ENCODE data around the gene NRXN3. TPM values are rescaled to one million over a fixed set of nuclear protein-coding genes. Genes with fewer than 3 reads are reported as not detected.

The NRXN3 gene
- total RNA-seq, 1 experiment from 2014 or later: not detected

GRCh38 chr14:79740066-79740601, 1570.0 kb downstream of the NRXN3 start:
- no peak for ATAC-seq
- no peak for DNase-seq (ENCODE audit: low read depth, low spot score)
- no peaks in the 10 kb centered on the region for H3K27me3 ChIP-seq (ENCODE audit: control insufficient read depth, insufficient read depth, low read length)
- intact Hi-C loops (cut with micrococcal nuclease; ENCODE audit: unreplicated experiment) (no loop called here), in situ Hi-C loops (cut with HindIII; ENCODE audit: low pct_unique_long_range_greater_than_20kb, low sequenced_read_pairs) (no loop called here)
- BruUV-seq (replicated peaks): no TSS peak
- TF ChIP-seq REST (IDR thresholded peaks at IDR 0.05; ENCODE audit: insufficient read depth in 1 of 2, low read depth in 2 of 2, low read length in 1 of 2) (no peak), SIN3A (IDR thresholded peaks at IDR 0.05; ENCODE audit: borderline replicate concordance, insufficient read depth, low read depth, low read length) (no peak), POLR2AphosphoS5 (IDR thresholded peaks at IDR 0.05; ENCODE audit: low read depth, low read length) (no peak), TCF7L2 (IDR thresholded peaks at IDR 0.05; ENCODE audit: low read depth, low read length) (no peak), CTCF (IDR thresholded peaks at IDR 0.05) (no peak)
- H3K4me1 ChIP-seq (ENCODE audit: control insufficient read depth, insufficient read depth, low read length): no peaks in the 10 kb centered on the region
- no peaks in the 10 kb centered on the region for H3K36me3 ChIP-seq (ENCODE audit: control insufficient read depth, insufficient read depth, low read length)
- no peaks in the 10 kb centered on the region for H3K9me3 ChIP-seq (ENCODE audit: control insufficient read depth, insufficient read depth, low read depth, low read length)
- no peak overlapping the region for H3K27ac ChIP-seq (ENCODE audit: low read length)
- ChIA-PET POLR2A (no interaction called here), CTCF (no interaction called here)
- no peak overlapping the region for H3K4me3 ChIP-seq (ENCODE audit: low read depth in 2 of 2, low read length in 2 of 2)

- no peak overlapping the region for H3K27ac ChIP-seq (ENCODE audit: low read length)
- intact Hi-C loops (cut with micrococcal nuclease; ENCODE audit: unreplicated experiment): no loop called here
- ChIA-PET CTCF (no interaction called here), POLR2A (no interaction called here)
- DNase-seq (ENCODE audit: low read depth, low spot score): no peak
- in situ Hi-C loops (cut with HindIII; ENCODE audit: low pct_unique_long_range_greater_than_20kb, low sequenced_read_pairs): no loop called here
- no peaks in the 10 kb centered on the region for H3K9me3 ChIP-seq (ENCODE audit: control insufficient read depth, insufficient read depth, low read depth, low read length)
- ATAC-seq: no peak
- H3K36me3 ChIP-seq (ENCODE audit: control insufficient read depth, insufficient read depth, low read length): no peaks in the 10 kb centered on the region
- no TSS peak for BruUV-seq (replicated peaks)
- H3K4me1 ChIP-seq (ENCODE audit: control insufficient read depth, insufficient read depth, low read length): no peaks in the 10 kb centered on the region
- H3K27me3 ChIP-seq (ENCODE audit: control insufficient read depth, insufficient read depth, low read length): no peaks in the 10 kb centered on the region
- TF ChIP-seq CTCF (IDR thresholded peaks at IDR 0.05) (no peak), POLR2AphosphoS5 (IDR thresholded peaks at IDR 0.05; ENCODE audit: low read depth, low read length) (no peak), REST (IDR thresholded peaks at IDR 0.05; ENCODE audit: insufficient read depth in 1 of 2, low read depth in 2 of 2, low read length in 1 of 2) (no peak)
- H3K4me3 ChIP-seq (ENCODE audit: low read depth in 2 of 2, low read length in 2 of 2): no peak overlapping the region
These were observed 1572.0 kb downstream of the NRXN3 start for GRCh38 chr14:79742142-79742541.

All from Panc1 (cell line).